SH-SY5Y (cell line): Measurements from ENCODE around the gene GOLGA8S.
"Not testable (repeated sequence)": the region's sequence is repeated elsewhere in the genome, so short reads cannot be mapped to it uniquely, and the experiment has no call there.

Source experiments
- GATA2 ChIP-seq: IDR thresholded peaks from 2 replicates; pipeline ENCODE4 v1.6.1; 2011; ENCODE audit warnings: mild to moderate bottlenecking, low read depth, low read length
- GATA3 ChIP-seq: IDR thresholded peaks from 2 replicates; pipeline ENCODE4 v1.6.1; 2011; ENCODE audit warnings: low read depth, mild to moderate bottlenecking, low read length, moderate library complexity

GOLGA8S gene

GRCh38 chr15:23354448-23354847, at the start of gene GOLGA8S:
Gene GOLGA8S (plus strand): TSS chr15:23354748. CDS start chr15:23354810, 62 bp downstream.
- TF ChIP-seq GATA3, GATA2: not testable (repeated sequence)

- not testable (repeated sequence) for TF ChIP-seq GATA3, GATA2
These were observed 20.5 kb upstream of the GOLGA8S start, which contains the start of gene GOLGA6L26 for GRCh38 chr15:23334096-23334495. Gene GOLGA6L26 (minus strand): TSS chr15:23334196. CDS start chr15:23334135, 61 bp downstream.

GRCh38 chr15:23370578-23370977, 16.0 kb downstream of the GOLGA8S start:
- TF ChIP-seq GATA2: no peak
- TF ChIP-seq GATA3: no peak

GRCh38 chr15:23372284-23372683, 17.7 kb downstream of the GOLGA8S start:
- no peak for TF ChIP-seq GATA2
- no peak for TF ChIP-seq GATA3

- no peak for TF ChIP-seq GATA3
These were observed 29.8 kb downstream of the GOLGA8S start for GRCh38 chr15:23384371-23384770.

- TF ChIP-seq GATA3: no peak
These were observed 31.4 kb downstream of the GOLGA8S start for GRCh38 chr15:23385886-23386430.

- no peak for TF ChIP-seq GATA2
- no peak for TF ChIP-seq GATA3
These were observed 33.2 kb downstream of the GOLGA8S start for GRCh38 chr15:23387621-23388190.

- TF ChIP-seq GATA3 (no peak), GATA2 (no peak)
These were observed 40.6 kb downstream of the GOLGA8S start for GRCh38 chr15:23395030-23395692.

- no peak for TF ChIP-seq GATA2
- no peak for TF ChIP-seq GATA3
These were observed 41.3 kb downstream of the GOLGA8S start for GRCh38 chr15:23395832-23396231.

GRCh38 chr15:23397779-23398178, 43.2 kb downstream of the GOLGA8S start:
- TF ChIP-seq GATA3 (no peak), GATA2 (no peak)

- TF ChIP-seq GATA2 (no peak), GATA3 (no peak)
These were observed 47.1 kb downstream of the GOLGA8S start for GRCh38 chr15:23401627-23402026.

GRCh38 chr15:23402140-23402539, 47.6 kb downstream of the GOLGA8S start:
- no peak for TF ChIP-seq GATA2
- TF ChIP-seq GATA3: no peak

GRCh38 chr15:23402544-23402943, 48.0 kb downstream of the GOLGA8S start:
- TF ChIP-seq GATA3 (no peak), GATA2 (no peak)

GRCh38 chr15:23403550-23403949, 49.0 kb downstream of the GOLGA8S start:
- no peak for TF ChIP-seq GATA2
- TF ChIP-seq GATA3: no peak

GRCh38 chr15:23411841-23412240, 57.3 kb downstream of the GOLGA8S start:
- TF ChIP-seq GATA2 (no peak), GATA3 (no peak)
